Activated CD4-positive, CD25-positive, alpha-beta regulatory T cell treated with anti-CD3 and anti-CD28 coated beads, Interleukin-2, amount 50 U/mL, for 72 hours (primary cell): Measurements from ENCODE around the gene LRRC42.

Experiments used
- DNase-seq: peaks from one replicate; pipeline ENCODE4 v3.0.0; 2021

The LRRC42 gene

DNA sequence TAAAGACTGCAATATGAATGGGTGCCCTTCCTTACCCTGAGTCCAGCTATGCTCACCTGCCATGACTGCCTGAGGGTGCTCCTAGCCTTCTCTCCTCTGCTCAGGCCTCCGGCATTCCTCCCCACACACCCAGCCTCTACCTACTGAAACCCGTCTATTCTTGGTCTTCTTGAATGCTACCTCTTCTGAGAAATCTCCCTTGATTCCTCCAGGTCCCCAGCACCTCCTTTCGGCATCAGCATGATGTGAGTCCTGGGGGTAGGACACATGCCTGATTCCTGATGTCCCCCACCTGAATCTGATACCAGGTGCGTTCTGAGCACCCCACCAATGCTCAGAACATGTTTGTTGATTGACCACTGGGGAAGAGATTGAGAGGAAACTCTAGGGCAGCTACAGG, 63.3 kb downstream of the LRRC42 start:
- DNase-seq = no peak

DNA sequence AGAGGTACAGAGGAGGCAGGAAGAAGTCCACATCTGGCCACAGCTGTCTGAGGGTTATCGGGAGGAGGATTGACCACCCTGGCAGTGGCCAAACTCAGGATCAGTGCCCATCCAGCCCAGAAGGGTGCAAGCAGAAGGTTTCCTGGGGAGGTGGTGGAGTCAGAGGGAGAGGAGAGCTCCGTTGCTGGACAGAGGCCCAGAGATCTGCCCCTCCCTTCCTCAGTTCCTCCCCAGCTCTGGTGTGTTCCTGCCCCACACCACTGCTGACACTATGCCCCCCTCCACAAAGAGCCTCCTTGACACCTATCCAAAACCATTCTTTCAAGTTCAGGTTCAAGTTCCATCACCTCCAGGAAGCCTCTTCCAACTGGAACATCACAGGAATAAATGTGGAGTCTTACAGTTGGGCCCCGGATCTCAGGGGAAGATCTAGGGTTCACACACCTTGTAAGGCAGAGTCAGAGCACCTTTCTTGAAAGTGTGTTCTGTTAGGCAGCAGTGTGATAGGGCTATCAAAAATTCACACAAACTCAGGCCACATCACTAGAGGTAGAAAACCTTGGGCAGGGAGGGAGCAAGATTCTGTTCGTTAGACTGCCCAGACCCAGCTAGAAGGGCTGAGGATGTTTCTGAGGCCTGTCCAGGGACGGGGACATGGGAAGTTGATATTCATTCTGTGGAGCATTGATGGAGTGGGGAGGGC, 64.4 kb downstream of the LRRC42 start:
- no peak for DNase-seq

DNA sequence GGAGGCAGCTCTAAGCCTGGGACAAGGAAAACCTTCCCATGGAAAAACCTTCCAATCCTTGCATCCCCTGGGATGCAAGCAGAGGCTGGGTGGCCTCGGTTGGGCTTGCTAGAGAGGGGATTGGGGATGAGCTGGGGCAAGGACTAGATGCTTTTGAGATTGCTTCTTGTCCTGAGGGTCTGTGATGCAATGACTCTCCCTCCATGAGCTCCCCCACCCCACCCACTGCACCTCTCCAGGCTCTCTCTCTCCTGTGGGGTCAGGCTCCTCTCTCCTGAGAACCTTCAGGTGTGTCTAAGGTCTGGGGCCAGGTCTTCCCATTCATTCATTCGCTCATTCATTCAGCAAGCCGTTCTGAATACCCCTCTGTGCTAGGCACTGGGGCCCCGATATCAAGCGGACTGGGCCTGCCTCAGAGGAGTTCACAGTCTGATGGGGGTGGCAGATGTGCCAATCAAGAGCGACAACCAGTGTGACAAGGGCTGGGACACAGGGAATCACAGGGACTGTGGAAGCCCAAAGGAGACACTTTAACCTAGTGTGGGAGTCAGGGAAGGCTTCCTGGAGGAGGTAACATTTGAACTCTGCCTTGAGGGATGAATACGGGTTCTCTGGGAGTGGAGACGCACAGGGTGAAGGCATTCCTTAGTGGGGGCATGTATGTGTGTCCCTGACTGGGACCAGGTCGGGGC, 65.3 kb downstream of the LRRC42 start:
- DNase-seq = no peak

DNA sequence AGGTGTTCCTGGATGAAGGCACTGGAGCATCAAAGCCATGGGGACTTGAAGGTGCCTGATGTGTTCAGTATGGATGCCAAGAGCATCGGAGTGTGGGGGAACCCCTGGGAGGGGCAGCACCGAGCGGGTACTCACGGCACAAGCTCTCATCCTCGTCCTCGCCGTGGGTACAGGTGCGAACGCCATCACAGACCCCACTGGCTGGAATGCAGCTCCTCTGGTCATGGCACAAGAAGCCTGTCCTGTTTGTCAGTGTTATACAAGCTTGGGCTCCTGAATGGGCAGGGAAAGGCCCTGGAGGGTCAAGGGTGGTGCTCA, 65.8 kb downstream of the LRRC42 start:
- no peak for DNase-seq

DNA sequence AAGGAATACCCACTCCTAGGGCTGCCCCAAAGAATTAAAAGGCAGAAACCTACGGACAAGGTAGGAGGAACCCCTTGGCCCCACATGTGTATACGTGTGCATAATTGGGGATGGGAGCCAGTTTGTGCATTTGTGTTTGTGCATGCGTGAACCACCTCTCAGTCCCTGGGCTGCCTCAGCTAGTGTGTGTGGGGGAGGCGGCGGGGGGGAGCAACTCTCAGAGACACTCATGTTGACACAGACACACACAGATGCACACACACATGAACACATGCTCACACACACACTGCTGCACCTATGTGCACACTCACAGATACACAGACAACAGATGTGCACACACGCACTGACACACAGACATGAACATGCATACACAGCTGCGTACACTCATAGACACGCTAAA, 66.7 kb downstream of the LRRC42 start:
- no peak for DNase-seq

DNA sequence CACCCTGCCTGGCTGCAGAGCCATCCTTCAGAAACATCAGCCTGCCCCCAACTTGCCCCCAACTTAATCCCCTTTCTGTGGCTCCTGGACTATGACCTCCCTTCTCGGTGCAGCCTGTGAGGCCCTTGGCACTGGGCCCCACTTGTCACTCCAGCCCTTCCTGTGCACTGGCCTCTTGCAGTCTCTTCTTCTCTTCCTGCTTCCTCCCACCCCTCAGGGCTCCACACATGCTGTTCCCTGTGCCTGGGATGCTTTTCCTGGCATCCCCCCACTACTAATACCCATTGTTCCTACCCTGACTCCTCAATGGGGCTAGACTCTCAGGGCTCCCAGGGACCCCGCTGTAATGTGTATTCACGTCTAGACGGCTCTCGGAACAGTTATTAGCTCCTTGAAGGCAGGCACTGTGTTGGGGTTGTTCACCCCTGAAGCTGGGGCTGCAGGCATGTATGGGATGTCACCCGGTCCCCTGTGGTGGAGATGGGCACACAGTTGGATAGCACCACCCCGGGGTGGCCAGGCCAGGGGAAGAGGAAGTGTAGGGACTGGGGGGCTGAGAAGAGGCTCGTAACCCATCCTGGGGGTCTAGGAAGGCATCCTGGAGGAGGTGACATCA, 67.4 kb downstream of the LRRC42 start:
- DNase-seq = no peak

DNA sequence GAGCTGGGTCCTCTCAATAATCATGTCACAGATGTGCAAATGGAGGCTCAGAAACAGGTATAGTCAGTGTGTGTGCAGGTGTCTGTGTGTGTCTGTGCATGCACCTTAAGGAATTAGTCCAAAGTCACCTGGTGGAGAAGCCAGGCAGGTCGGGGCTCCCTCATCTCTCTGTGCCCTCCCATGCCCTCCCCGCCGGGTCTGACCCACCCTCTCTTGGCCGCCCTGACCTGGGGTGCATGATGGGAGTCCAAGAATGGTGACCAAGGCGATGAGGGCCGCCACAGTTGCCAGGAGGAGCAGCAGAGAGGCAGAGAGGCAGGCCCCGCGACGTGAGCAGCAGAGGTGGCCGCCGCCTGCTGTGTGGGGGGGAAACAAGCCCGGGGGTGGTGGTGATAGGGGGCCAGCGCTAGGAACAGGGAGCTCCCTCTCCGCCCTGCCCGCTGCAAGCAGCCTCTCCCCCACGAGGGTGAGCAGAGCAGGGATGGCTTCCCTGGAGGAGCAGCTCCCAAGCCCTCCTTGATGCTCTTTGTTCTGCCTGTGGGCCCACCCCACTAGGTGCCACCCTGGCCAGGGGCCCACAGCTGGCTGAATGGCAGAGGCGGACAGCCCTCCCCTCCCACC, 68.0 kb downstream of the LRRC42 start:
- DNase-seq = no peak

DNA sequence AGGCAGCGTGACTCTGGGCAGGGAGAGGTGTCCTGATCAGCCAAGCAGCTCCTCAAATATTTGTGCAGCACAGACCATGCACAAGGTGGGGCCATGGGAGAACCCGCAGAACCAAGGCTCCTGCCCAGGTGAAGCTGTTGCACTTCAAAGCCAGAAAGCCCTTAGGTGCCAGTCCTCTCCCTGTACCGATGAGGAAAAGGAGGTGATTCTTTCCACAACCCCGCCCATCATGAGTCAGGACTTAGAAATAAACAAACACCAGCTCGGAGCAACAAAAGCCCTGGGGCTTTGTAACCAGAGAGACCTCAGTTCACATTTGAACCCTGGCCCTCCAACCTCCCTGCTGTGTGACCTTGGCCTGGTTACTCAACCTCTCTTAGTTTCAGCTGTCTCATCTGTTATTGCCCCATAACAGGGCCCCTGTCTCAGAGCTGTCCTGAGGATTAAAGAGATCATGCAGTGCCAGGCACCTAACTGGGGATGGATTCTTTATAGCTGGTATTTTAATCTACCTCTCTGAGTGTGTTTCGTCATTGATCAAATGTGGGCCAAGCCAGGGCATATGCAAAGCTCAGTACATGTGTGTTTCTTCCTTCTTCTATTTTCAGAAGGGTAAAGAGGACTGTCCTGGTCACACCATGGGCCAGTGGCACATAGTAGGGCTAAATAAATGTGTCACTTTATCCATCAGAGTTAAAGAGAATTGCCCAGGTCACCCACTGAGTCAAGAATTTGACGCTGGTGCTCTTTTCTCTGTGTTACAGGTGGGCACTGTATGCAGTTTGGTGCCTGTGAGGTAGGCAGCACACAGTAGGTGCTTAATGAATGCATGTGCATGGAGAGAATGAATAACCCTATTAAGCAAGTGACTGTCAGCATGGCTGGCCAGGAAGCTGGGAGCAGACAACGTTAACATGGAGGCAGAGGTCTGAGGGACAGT, 70.5 kb downstream of the LRRC42 start:
- DNase-seq = no peak
